Suprapubic skin (tissue), 4 donors: ENCODE measurements around the gene IFNA1. TPM values are rescaled to one million over a fixed set of nuclear protein-coding genes. Genes with fewer than 3 reads are reported as not detected.

Experiments used
- DNase-seq, 2 donors: peaks; one replicate each; pipeline ENCODE4 v3.0.0-alpha.2; 2019; ENCODE audit warnings: low spot score in 2 of 2
- H3K27ac ChIP-seq: fragments of 200-600 bp; sonication (generic); one replicate; pipeline ENCODE4 v1.5.1; 2019
- H3K27me3 ChIP-seq: fragments of 200-600 bp; sonication (generic); one replicate; pipeline ENCODE4 v1.5.1; 2019
- H3K36me3 ChIP-seq: fragments of 200-600 bp; sonication (generic); one replicate; pipeline ENCODE4 v1.5.1; 2019
- H3K4me1 ChIP-seq: fragments of 200-600 bp; sonication (generic); one replicate; pipeline ENCODE4 v1.5.1; 2019
- H3K4me3 ChIP-seq: fragments of 200-600 bp; sonication (generic); one replicate; pipeline ENCODE4 v1.5.1; 2019; ENCODE audit warnings: mild to moderate bottlenecking
- H3K9me3 ChIP-seq: fragments of 200-600 bp; sonication (generic); one replicate; pipeline ENCODE4 v1.5.1; 2019
- EP300 ChIP-seq: sonication (generic); formaldehyde crosslinking; IDR thresholded peaks from one replicate; pipeline ENCODE4 v1.6.1; 2017; ENCODE audit warnings: antibody characterized with exemption
- POLR2A ChIP-seq, 2 donors: fragments of 450-650 bp; IDR thresholded peaks; one replicate each; pipeline ENCODE4 v1.6.1; 2017; ENCODE audit warnings: antibody characterized with exemption in 2 of 2, mild to moderate bottlenecking in 2 of 2, moderate library complexity in 2 of 2
- POLR2AphosphoS5 ChIP-seq, 3 donors: sonication (generic); formaldehyde crosslinking; IDR thresholded peaks; one replicate each; pipeline ENCODE4 v1.6.1; 2017; ENCODE audit warnings: antibody characterized with exemption in 3 of 3
- WGBS: methylation state at CpG from one replicate; pipeline ENCODE4 v1.1.5; 2018; 5-methylcytosine and 5-hydroxymethylcytosine counted together
- total RNA-seq, 4 donors: library from RNA; depleted of rRNA; stranded (reverse); fragments of >200 nt; gene quantifications; one replicate each; pipeline ENCODE4 v1.1.0, GENCODE V29; 2016
- TF ChIP-seq, protein P1 (sequence below), 2 donors: fragments of 200-600 bp in 1 of 2; fragments of 450-650 bp in 1 of 2; sonication (generic) in 1 of 2; IDR thresholded peaks; one replicate each; pipeline ENCODE4 v1.5.1; 2016 to 2019; ENCODE audit warnings: antibody characterized with exemption in 2 of 2, mild to moderate bottlenecking in 1 of 2, moderate library complexity in 1 of 2

Gene IFNA1
- total RNA-seq, 4 donors from 2014 or later = not detected

- WGBS = 71% methylated on average over 8 of the region's 8 CpGs
- Histone ChIP-seq H3K36me3 (no peaks in the 10 kb centered on the region), H3K4me3 (no peak overlapping the region), H3K27ac (no peak overlapping the region), H3K27me3 (peaks cover 5% of the 10 kb centered on the region), H3K9me3 (no peaks in the 10 kb centered on the region), H3K4me1 (no peaks in the 10 kb centered on the region)
- TF ChIP-seq POLR2AphosphoS5 (IDR thresholded peaks at IDR 0.05) (no peak), POLR2A (IDR thresholded peaks at IDR 0.05) (no peak), EP300 (no peak)
- TF ChIP-seq, protein P1, sequence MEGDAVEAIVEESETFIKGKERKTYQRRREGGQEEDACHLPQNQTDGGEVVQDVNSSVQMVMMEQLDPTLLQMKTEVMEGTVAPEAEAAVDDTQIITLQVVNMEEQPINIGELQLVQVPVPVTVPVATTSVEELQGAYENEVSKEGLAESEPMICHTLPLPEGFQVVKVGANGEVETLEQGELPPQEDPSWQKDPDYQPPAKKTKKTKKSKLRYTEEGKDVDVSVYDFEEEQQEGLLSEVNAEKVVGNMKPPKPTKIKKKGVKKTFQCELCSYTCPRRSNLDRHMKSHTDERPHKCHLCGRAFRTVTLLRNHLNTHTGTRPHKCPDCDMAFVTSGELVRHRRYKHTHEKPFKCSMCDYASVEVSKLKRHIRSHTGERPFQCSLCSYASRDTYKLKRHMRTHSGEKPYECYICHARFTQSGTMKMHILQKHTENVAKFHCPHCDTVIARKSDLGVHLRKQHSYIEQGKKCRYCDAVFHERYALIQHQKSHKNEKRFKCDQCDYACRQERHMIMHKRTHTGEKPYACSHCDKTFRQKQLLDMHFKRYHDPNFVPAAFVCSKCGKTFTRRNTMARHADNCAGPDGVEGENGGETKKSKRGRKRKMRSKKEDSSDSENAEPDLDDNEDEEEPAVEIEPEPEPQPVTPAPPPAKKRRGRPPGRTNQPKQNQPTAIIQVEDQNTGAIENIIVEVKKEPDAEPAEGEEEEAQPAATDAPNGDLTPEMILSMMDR (IDR thresholded peaks at IDR 0.05) = no peak
- no peak for DNase-seq
Observed at GRCh38 chr9:21479152-21479702, 39.0 kb downstream of the IFNA1 start.

- H3K4me1 ChIP-seq = no peaks in the 10 kb centered on the region
- TF ChIP-seq POLR2AphosphoS5 (IDR thresholded peaks at IDR 0.05) = no peak
- TF ChIP-seq EP300 = no peak
- TF ChIP-seq, protein P1 (IDR thresholded peaks at IDR 0.05) = no peak
- H3K27me3 ChIP-seq = peaks cover 2% of the 10 kb centered on the region
- DNase-seq = no peak
- H3K9me3 ChIP-seq = no peaks in the 10 kb centered on the region
- no peak overlapping the region for H3K4me3 ChIP-seq
- WGBS = 55% methylated on average over 1 of the region's 1 CpG
- H3K27ac ChIP-seq = no peak overlapping the region
- no peaks in the 10 kb centered on the region for H3K36me3 ChIP-seq
Observed at GRCh38 chr9:21481470-21482056, 41.3 kb downstream of the IFNA1 start.

DNA sequence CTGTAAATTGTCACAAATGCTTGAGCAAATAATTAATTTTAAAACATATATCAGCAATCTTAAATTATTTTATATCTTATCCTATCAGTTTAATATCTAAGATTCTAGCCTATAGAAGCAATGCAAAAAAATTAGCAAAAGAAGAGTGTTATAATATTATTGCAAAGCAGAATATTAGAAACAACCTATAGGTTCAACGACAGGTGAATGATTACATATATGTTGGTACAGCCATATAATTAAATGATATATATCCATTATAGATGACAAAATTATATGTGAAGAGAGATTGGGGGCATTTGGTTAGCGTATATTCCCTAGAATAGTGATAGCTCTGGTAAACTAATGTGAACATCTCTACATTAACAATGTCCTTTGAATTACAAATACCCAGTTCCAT lies 42.0 kb downstream of the IFNA1 start, which contains the start of gene IFNE:
Gene IFNE (minus strand): TSS at position 101 of the 400 bp plus-strand sequence. CDS start 619 bp downstream, outside the sequence.
- Histone ChIP-seq H3K36me3 (no peaks in the 10 kb centered on the region), H3K4me3 (no peak within 1 kb of the TSS), H3K27me3 (peaks cover 2% of the 10 kb centered on the region), H3K27ac (no peak within 1 kb of the TSS), H3K9me3 (no peaks in the 10 kb centered on the region), H3K4me1 (no peaks in the 10 kb centered on the region)
- TF ChIP-seq POLR2A (IDR thresholded peaks at IDR 0.05) (no peak), EP300 (no peak), POLR2AphosphoS5 (IDR thresholded peaks at IDR 0.05) (no peak)
- TF ChIP-seq, protein P1 (IDR thresholded peaks at IDR 0.05) = no peak
- DNase-seq = no peak
- 91% methylated on average over 2 of the region's 2 CpGs for WGBS

Other genes with a start within 250 kb of the IFNA1 start
- not detected for gene IFNA7, start 238.2 kb upstream of the IFNA1 start, total RNA-seq
- gene IFNA10, start 233.3 kb upstream of the IFNA1 start, total RNA-seq = not detected
- not detected for gene IFNA16, start 223.1 kb upstream of the IFNA1 start, total RNA-seq
- not detected for gene IFNA17, start 212.2 kb upstream of the IFNA1 start, total RNA-seq
- gene IFNA14, start 200.4 kb upstream of the IFNA1 start, total RNA-seq = not detected
- not detected for gene IFNA5, start 135.1 kb upstream of the IFNA1 start, total RNA-seq
- 10 to 100 TPM; 12.0 to 17.2 (median 13.9) TPM for gene KLHL9, start 105.0 kb upstream of the IFNA1 start, total RNA-seq
- not detected for gene IFNA6, start 89.6 kb upstream of the IFNA1 start, total RNA-seq
- gene IFNA13, start 72.4 kb upstream of the IFNA1 start, total RNA-seq = not detected
- gene IFNA2, start 55.0 kb upstream of the IFNA1 start, total RNA-seq = not detected
- gene IFNA8, start 31.3 kb upstream of the IFNA1 start, total RNA-seq = not detected
- gene IFNE, start 41.9 kb downstream of the IFNA1 start, total RNA-seq = not detected